Measurements from ENCODE around the gene PNLIPRP2. TPM values are rescaled to one million over a fixed set of nuclear protein-coding genes. Genes with fewer than 3 reads are reported as not detected.
A peak's percentile ranks its signal among the peaks of the same experiment; 100 is the strongest.

PNLIPRP2 gene
- total RNA-seq, 4 donors from 2014 or later: 0.42 to 4.1 (median 2.4) TPM; not detected in 1

GRCh38 chr10:116663342-116663741 is 42.6 kb downstream of the PNLIPRP2 start:
- Histone ChIP-seq H3K27ac (peak overlapping the region; percentile 45 to 95 (median 74)), H3K27me3 (no peaks in the 10 kb centered on the region), H3K4me1 (peaks cover 0 to 42% (median 18%) of the 10 kb centered on the region in 4 donors), H3K9me3 (no peaks in the 10 kb centered on the region), H3K4me3 (no peak overlapping the region), H3K36me3 (no peaks in the 10 kb centered on the region)
- no peak for DNase-seq (ENCODE audit: low spot score in 2 of 2)
- WGBS, 2 donors: 86 to 89% methylated on average over 7 of the region's 7 CpGs
- TF ChIP-seq POLR2A (IDR thresholded peaks at IDR 0.05): no peak
- TF ChIP-seq EP300 (IDR thresholded peaks at IDR 0.05): no peak
- TF ChIP-seq CTCF (IDR thresholded peaks at IDR 0.05): no peak

GRCh38 chr10:116664631-116665030 is 43.9 kb downstream of the PNLIPRP2 start:
- H3K27ac ChIP-seq: peak overlapping the region; percentile 62 to 95 (median 88)
- H3K9me3 ChIP-seq: no peaks in the 10 kb centered on the region
- peaks cover 0 to 47% (median 19%) of the 10 kb centered on the region in 4 donors for H3K4me1 ChIP-seq
- no peak overlapping the region for H3K4me3 ChIP-seq
- TF ChIP-seq POLR2A (IDR thresholded peaks at IDR 0.05) (no peak), CTCF (IDR thresholded peaks at IDR 0.05) (no peak), EP300 (IDR thresholded peaks at IDR 0.05) (no peak)
- H3K27me3 ChIP-seq: no peaks in the 10 kb centered on the region
- no peaks in the 10 kb centered on the region for H3K36me3 ChIP-seq
- WGBS, 2 donors: 70 to 74% methylated on average over 5 of the region's 5 CpGs
- DNase-seq (ENCODE audit: low spot score in 2 of 2): no peak

- peak; percentile 10 to 11 for TF ChIP-seq POLR2A (IDR thresholded peaks at IDR 0.05)
- TF ChIP-seq EP300 (IDR thresholded peaks at IDR 0.05): peak; percentile 40 to 93
- no peak for TF ChIP-seq CTCF (IDR thresholded peaks at IDR 0.05)
- Histone ChIP-seq H3K4me1 (peaks cover 0 to 57% (median 23%) of the 10 kb centered on the region in 4 donors), H3K36me3 (no peaks in the 10 kb centered on the region), H3K9me3 (no peaks in the 10 kb centered on the region), H3K27me3 (no peaks in the 10 kb centered on the region), H3K4me3 (peak overlapping the region; percentile 11 to 37 (median 20)), H3K27ac (peak overlapping the region; percentile 62 to 95 (median 88))
- WGBS, 2 donors: 19 to 25% methylated on average over 13 of the region's 13 CpGs
- peak in 1 of 2 donors; percentile 36 for DNase-seq (ENCODE audit: low spot score in 2 of 2)
These were observed 44.9 kb downstream of the PNLIPRP2 start for GRCh38 chr10:116665541-116666125.

- no peak for DNase-seq (ENCODE audit: low spot score in 2 of 2)
- Histone ChIP-seq H3K4me1 (peaks cover 0 to 67% (median 20%) of the 10 kb centered on the region in 4 donors), H3K4me3 (no peak overlapping the region), H3K36me3 (peaks cover 0 to 6% (median 0%) of the 10 kb centered on the region in 3 donors), H3K27me3 (no peaks in the 10 kb centered on the region), H3K27ac (peak overlapping the region; percentile 62 to 95 (median 82)), H3K9me3 (no peaks in the 10 kb centered on the region)
- WGBS, 2 donors: 88 to 91% methylated on average over 3 of the region's 3 CpGs
- TF ChIP-seq POLR2A (IDR thresholded peaks at IDR 0.05) (no peak), EP300 (IDR thresholded peaks at IDR 0.05) (no peak), CTCF (IDR thresholded peaks at IDR 0.05) (no peak)
These were observed 46.7 kb downstream of the PNLIPRP2 start for GRCh38 chr10:116667484-116667883.

GRCh38 chr10:116668018-116668417 is 47.3 kb downstream of the PNLIPRP2 start:
- DNase-seq (ENCODE audit: low spot score in 2 of 2): no peak
- Histone ChIP-seq H3K4me1 (peaks cover 0 to 62% (median 20%) of the 10 kb centered on the region in 4 donors), H3K27me3 (no peaks in the 10 kb centered on the region), H3K27ac (peak overlapping the region in 3 of 4 donors; percentile 46 to 95 (median 94)), H3K9me3 (no peaks in the 10 kb centered on the region), H3K36me3 (peaks cover 0 to 11% (median 0%) of the 10 kb centered on the region in 3 donors), H3K4me3 (no peak overlapping the region)
- TF ChIP-seq POLR2A (IDR thresholded peaks at IDR 0.05): no peak
- no peak for TF ChIP-seq CTCF (IDR thresholded peaks at IDR 0.05)
- no peak for TF ChIP-seq EP300 (IDR thresholded peaks at IDR 0.05)
- 88 to 94% methylated on average over 7 to 9 of the region's 9 CpGs for WGBS, 2 donors

Measured in tibial nerve (tissue), 4 donors.